Skeletal muscle satellite cell (primary cell): ENCODE results near the gene FAM47E.
"Not testable (repeated sequence)": the region's sequence is repeated elsewhere in the genome, so short reads cannot be mapped to it uniquely, and the experiment has no call there.

ENCODE experiments used
- H3K27me3 ChIP-seq: 2 replicates; pipeline ENCODE4 v1.7.0; 2013; ENCODE audit warnings: low read length; ENCODE audit not compliant: control insufficient read depth, insufficient read depth
- H3K36me3 ChIP-seq: 2 replicates; pipeline ENCODE4 v1.7.0; 2013; ENCODE audit warnings: mild to moderate bottlenecking, control low read depth, low read length; ENCODE audit not compliant: insufficient read depth
- H3K4me1 ChIP-seq: 2 replicates; pipeline ENCODE4 v1.7.0; 2013; ENCODE audit warnings: low read length; ENCODE audit not compliant: control insufficient read depth, insufficient read depth
- H3K4me2 ChIP-seq: 2 replicates; pipeline ENCODE4 v1.7.0; 2013; ENCODE audit warnings: mild to moderate bottlenecking, low read length
- H3K4me3 ChIP-seq: 2 replicates; pipeline ENCODE4 v1.7.0; 2013; ENCODE audit warnings: low read length
- H3K9ac ChIP-seq: 2 replicates; pipeline ENCODE4 v1.7.0; 2013; ENCODE audit warnings: mild to moderate bottlenecking, low read depth, low read length, moderate library complexity
- H3K9me3 ChIP-seq: replicated peaks from 2 replicates; pipeline ENCODE4 v1.7.0; 2013; ENCODE audit warnings: mild to moderate bottlenecking, control low read depth, low read length

Gene FAM47E

GRCh38 chr4:76287811-76288210, 36.3 kb downstream of the FAM47E start:
- not testable (repeated sequence) for H3K9ac ChIP-seq, H3K4me3 ChIP-seq, H3K36me3 ChIP-seq

GRCh38 chr4:76292730-76293129, 41.2 kb downstream of the FAM47E start:
- H3K4me1 ChIP-seq = no peaks in the 10 kb centered on the region
- no peak overlapping the region for H3K4me3 ChIP-seq
- peaks cover 6% of the 10 kb centered on the region for H3K9me3 ChIP-seq
- H3K9ac ChIP-seq = no peak overlapping the region
- no peaks in the 10 kb centered on the region for H3K36me3 ChIP-seq
- H3K27me3 ChIP-seq = no peaks in the 10 kb centered on the region
- H3K4me2 ChIP-seq = no peak overlapping the region

More at GRCh38 chr4:76287811-76288210, 36.3 kb downstream of the FAM47E start:
- not testable (repeated sequence) for H3K9me3 ChIP-seq, H3K4me1 ChIP-seq, H3K27me3 ChIP-seq, H3K4me2 ChIP-seq

- Histone ChIP-seq H3K4me1 (no peaks in the 10 kb centered on the region), H3K4me3 (no peak overlapping the region), H3K27me3 (no peaks in the 10 kb centered on the region), H3K9ac (no peak overlapping the region), H3K9me3 (peaks cover 6% of the 10 kb centered on the region), H3K36me3 (no peaks in the 10 kb centered on the region), H3K4me2 (no peak overlapping the region)
These were observed 42.3 kb downstream of the FAM47E start for GRCh38 chr4:76293772-76294171.

GRCh38 chr4:76296286-76296820, 44.8 kb downstream of the FAM47E start:
- Histone ChIP-seq H3K9ac (no peak overlapping the region), H3K36me3 (no peaks in the 10 kb centered on the region), H3K4me3 (no peak overlapping the region), H3K27me3 (no peaks in the 10 kb centered on the region), H3K9me3 (peaks cover 6% of the 10 kb centered on the region), H3K4me2 (no peak overlapping the region), H3K4me1 (peaks cover 9% of the 10 kb centered on the region)

GRCh38 chr4:76298227-76298626, 46.7 kb downstream of the FAM47E start:
- H3K4me3 ChIP-seq = no peak overlapping the region
- peaks cover 20% of the 10 kb centered on the region for H3K4me1 ChIP-seq
- H3K27me3 ChIP-seq = no peaks in the 10 kb centered on the region
- H3K36me3 ChIP-seq = no peaks in the 10 kb centered on the region
- peaks cover 6% of the 10 kb centered on the region for H3K9me3 ChIP-seq
- no peak overlapping the region for H3K9ac ChIP-seq
- no peak overlapping the region for H3K4me2 ChIP-seq

GRCh38 chr4:76300012-76300411, 48.5 kb downstream of the FAM47E start:
- no peaks in the 10 kb centered on the region for H3K36me3 ChIP-seq
- H3K9ac ChIP-seq = no peak overlapping the region
- H3K9me3 ChIP-seq = peaks cover 6% of the 10 kb centered on the region
- H3K4me1 ChIP-seq = peaks cover 21% of the 10 kb centered on the region
- no peak overlapping the region for H3K4me3 ChIP-seq
- H3K27me3 ChIP-seq = no peaks in the 10 kb centered on the region
- H3K4me2 ChIP-seq = no peak overlapping the region

- Histone ChIP-seq H3K27me3 (no peaks in the 10 kb centered on the region), H3K4me3 (no peak overlapping the region), H3K9me3 (peaks cover 6% of the 10 kb centered on the region), H3K4me1 (peaks cover 28% of the 10 kb centered on the region), H3K4me2 (peak overlapping the region; percentile 36), H3K9ac (peak overlapping the region; percentile 10), H3K36me3 (no peaks in the 10 kb centered on the region)
These were observed 49.7 kb downstream of the FAM47E start for GRCh38 chr4:76301068-76301774.

GRCh38 chr4:76301775-76302162, 50.2 kb downstream of the FAM47E start:
- no peak overlapping the region for H3K9ac ChIP-seq
- peaks cover 3% of the 10 kb centered on the region for H3K9me3 ChIP-seq
- H3K27me3 ChIP-seq = no peaks in the 10 kb centered on the region
- H3K4me2 ChIP-seq = peak overlapping the region; percentile 36
- no peak overlapping the region for H3K4me3 ChIP-seq
- peaks cover 28% of the 10 kb centered on the region for H3K4me1 ChIP-seq
- no peaks in the 10 kb centered on the region for H3K36me3 ChIP-seq

- peaks cover 33% of the 10 kb centered on the region for H3K4me1 ChIP-seq
- H3K9me3 ChIP-seq = no peaks in the 10 kb centered on the region
- no peak overlapping the region for H3K4me2 ChIP-seq
- no peak overlapping the region for H3K4me3 ChIP-seq
- no peaks in the 10 kb centered on the region for H3K27me3 ChIP-seq
- H3K9ac ChIP-seq = no peak overlapping the region
- H3K36me3 ChIP-seq = no peaks in the 10 kb centered on the region
These were observed 51.4 kb downstream of the FAM47E start for GRCh38 chr4:76302826-76303438.

GRCh38 chr4:76305033-76305687, 53.6 kb downstream of the FAM47E start:
- no peaks in the 10 kb centered on the region for H3K27me3 ChIP-seq
- no peaks in the 10 kb centered on the region for H3K9me3 ChIP-seq
- peak overlapping the region; percentile 87 for H3K9ac ChIP-seq
- peaks cover 33% of the 10 kb centered on the region for H3K4me1 ChIP-seq
- peak overlapping the region; percentile 97 for H3K4me3 ChIP-seq
- H3K36me3 ChIP-seq = peaks cover 12% of the 10 kb centered on the region
- H3K4me2 ChIP-seq = peak overlapping the region; percentile 99

- peak within 1 kb of the TSS; percentile 99 for H3K4me2 ChIP-seq
- peaks cover 17% of the 10 kb centered on the region for H3K36me3 ChIP-seq
- peak within 1 kb of the TSS; percentile 87 for H3K9ac ChIP-seq
- H3K9me3 ChIP-seq = no peaks in the 10 kb centered on the region
- H3K27me3 ChIP-seq = no peaks in the 10 kb centered on the region
- H3K4me1 ChIP-seq = peaks cover 24% of the 10 kb centered on the region
- H3K4me3 ChIP-seq = peak within 1 kb of the TSS; percentile 97
These were observed 54.7 kb downstream of the FAM47E start, which contains the start of gene STBD1 for GRCh38 chr4:76305971-76306881. Gene STBD1, plus strand, starts transcription at chr4:76306733. Its CDS starts 37 bp downstream, at chr4:76306770.
